ENCODE data around the gene MYO1G.

Gene MYO1G

DNA sequence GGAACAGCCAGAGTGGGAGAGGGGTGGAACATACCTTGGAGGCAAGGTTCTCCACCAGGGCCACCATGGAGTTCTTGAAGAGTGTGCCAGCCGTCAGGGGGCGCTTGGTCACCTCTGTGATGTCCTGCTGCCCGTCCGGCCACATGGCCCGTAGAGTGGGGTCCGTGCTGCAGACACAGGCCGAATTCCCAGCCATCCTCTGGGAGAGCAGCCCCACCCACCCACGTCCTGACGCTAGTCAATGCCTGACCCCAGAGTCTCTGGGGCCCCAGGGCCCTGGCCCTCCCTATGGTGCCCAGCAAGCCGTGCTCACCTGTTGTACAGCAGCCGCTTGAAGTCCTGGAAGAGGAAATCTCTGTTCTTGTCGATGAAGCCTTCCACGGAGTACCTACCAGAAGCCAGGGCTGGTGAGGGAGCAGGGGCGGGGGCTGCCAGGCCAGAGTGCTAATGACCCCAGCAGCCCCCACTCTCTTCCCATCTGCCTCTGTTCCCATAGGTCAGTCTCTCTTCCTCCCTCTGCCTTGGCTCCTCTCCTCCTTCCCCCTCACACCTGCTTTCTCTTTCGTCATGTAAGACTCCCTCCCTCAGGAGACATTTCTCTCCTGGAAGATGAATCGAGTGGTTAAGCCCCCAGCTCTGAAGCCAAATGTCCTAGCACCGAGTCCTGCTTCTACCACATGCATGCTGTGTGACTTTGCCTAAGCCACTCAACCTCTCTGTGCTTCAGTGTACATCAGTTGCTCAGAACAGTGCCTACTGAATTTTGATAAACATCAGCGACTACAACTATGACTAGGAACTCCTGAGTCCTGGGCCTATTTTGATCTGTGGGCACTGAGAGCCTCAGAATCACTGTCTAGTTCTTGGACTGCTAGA is 11.0 kb downstream of the MYO1G start:
- no peak for DNase-seq (ENCODE audit: low read depth in 2 of 2)

DNA sequence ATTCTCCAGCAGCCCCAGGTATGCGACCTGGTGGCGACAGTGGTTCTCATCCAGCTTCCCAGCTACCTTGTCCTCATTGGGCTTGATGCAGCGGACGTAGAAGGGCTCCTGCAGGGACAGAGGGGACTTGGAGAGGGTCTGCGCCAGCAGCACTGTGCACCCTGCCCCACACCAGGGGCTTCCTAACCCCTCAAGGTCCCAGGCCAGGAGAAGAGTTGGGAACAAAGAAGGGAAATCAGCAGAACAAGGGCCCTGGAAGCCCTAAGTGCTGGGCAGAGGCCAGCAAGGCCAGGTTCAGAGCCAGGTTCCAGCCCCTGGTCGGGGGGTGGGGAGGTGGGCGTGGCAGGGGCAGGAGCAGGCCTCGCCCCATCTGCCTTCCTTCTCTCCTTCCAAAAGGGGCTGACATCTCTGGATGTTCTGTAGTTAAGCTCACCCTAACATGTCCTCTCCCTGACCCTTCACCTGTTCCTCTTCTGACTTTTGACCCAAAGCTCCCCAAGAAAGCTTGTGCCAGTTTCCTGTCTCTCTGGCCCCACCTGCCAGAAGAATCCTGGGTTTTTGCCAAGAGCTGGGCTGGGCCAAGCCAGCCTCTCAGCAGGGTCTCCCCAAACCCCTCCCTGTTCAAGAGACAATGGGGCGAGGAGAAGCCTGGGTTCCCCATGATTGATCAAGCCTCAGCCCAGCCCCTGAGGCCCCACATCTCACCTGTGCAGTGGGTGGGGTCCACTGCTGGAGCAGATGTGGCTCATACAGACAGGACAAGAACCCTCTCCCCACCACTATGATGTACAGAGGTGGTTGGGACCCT is 11.9 kb downstream of the MYO1G start:
- DNase-seq (ENCODE audit: low read depth in 2 of 2), result no peak

DNA sequence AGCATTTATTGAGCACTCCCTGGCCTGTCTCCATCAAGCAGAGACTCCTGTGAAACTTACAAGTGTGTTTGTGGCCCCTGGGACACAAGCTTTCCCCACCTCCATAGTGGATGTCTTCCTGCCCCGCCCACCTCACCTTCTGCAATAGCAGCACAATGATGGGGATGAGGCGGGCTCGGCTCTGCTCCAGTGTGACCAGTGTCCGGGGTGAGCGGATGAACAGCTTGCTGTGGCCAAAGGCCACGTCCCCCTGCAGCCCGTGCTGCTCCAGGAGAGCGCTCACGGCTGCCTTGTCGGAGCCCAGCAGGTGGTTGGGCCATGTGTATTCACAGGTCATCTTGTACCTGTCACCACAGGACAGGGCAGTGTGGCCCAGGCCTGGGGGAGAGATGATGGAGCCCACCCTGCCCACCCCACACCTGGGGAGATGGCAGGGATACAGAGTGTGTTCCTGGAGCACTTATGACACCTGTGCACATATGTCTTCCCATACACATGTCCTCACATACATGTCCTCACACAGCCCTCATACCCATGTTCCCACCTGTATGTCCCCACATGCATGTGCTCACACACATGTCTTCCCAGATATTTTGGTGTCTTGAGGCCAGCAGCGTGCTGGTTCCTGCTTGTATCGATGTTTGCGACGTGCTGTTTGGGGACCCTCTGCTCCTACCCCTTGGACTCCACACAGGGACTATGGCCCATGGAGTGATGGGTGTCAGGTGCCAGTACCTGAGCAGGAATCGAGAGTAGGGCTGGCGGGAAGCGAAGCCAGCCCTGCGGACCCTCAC is 12.7 kb downstream of the MYO1G start:
- no peak for DNase-seq (ENCODE audit: low read depth in 2 of 2)

DNA sequence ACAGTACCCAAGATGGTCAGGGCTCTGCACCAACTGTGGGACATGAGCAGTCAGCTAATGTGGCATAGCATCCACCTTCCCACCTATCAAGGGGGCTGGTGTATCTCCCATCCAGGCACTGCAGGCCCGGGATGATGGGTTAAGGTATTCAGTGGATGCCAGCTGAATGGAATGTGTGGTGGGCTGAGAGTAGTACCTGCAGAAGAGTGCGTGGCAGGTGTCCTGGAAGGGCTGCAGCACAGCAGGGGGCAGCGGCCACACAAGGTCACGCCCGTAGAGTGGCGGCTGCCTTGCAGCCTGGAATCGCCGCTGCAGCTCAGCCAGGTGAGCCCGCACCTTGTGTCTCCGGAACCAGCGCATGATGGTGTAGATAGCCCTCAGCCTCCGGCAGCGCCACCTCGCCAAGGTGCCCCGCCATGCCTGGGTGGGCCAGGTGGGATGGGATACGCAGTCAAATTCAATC is 13.3 kb downstream of the MYO1G start:
- no peak for DNase-seq (ENCODE audit: low read depth in 2 of 2)

DNA sequence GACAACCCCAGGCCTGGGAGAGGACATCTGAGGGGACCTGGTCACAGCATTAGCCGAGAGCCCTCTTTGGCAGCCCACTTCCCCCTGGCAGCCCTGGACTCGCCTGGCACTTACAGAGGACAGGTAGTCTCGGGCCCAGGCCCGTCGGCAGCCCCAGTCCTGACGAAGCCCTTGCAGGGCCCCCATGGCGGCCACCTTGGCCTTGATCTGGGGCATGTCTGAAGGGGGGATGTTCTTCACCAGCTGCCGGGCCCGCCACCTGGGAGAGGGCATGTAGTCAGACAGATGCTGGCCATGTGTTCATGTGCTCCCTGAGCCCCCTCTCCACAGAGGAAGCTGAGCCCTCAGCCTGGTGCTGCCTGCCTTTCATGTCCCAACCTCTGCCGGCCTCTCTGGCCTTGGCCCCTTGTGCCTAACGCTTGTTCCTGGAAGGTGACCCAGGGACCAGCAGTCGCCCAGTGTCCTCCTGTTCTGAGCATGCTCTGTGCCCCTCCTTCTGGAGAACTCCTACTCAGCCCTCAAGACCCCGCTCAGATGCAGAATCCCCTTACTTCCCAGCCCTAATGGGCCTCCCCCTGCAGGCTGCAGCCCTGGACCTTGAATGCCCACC is 13.9 kb downstream of the MYO1G start:
- DNase-seq (ENCODE audit: low read depth in 2 of 2), result no peak

GRCh38 chr7:44964384-44964830 is 14.4 kb downstream of the MYO1G start:
- DNase-seq (ENCODE audit: low read depth in 2 of 2), result no peak

DNA sequence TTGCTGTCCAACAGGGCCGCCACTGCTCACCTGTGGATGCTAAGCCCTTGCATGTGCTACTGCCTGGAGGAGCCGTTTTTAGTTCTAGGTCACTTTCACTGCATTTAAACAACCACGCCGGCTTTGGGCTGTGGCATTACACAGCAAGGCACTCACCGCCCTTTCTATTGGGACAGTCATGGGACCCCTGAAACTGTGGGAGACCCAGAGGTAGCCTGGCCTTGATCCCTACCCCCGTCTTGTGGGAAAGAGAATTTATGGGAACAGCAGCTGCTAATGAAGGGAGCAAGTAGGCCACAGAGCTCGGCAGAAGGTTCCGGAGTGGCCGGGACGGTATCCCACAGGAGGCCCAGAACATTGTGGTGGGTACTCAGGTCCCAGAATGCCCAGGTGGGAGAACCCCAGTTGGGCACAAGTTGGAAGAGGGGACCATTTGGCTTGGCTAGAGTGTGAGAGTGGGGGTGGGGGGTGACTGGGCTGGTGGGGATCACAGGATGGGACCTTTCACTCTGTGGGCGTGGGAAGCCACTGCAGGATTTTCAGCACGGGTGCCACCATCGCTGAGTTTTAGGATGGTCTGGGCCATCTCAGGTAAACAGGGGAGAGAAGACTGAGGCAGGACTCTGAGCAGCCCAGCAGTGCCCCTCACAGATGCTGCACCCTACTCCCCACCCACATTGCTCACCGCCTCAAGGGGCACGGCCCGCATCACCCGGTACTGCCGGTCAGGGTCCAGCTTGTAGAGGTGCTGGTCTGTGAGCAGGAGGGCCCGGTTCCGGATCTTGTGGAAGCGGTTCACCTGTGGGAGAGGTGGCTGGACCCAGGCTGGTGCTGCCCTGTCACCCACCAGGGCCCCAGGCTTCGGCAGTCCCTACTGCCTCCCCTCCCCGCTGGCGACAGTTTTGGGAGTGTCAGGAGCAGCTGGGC is 15.2 kb downstream of the MYO1G start:
- DNase-seq (ENCODE audit: low read depth in 2 of 2), result no peak

DNA sequence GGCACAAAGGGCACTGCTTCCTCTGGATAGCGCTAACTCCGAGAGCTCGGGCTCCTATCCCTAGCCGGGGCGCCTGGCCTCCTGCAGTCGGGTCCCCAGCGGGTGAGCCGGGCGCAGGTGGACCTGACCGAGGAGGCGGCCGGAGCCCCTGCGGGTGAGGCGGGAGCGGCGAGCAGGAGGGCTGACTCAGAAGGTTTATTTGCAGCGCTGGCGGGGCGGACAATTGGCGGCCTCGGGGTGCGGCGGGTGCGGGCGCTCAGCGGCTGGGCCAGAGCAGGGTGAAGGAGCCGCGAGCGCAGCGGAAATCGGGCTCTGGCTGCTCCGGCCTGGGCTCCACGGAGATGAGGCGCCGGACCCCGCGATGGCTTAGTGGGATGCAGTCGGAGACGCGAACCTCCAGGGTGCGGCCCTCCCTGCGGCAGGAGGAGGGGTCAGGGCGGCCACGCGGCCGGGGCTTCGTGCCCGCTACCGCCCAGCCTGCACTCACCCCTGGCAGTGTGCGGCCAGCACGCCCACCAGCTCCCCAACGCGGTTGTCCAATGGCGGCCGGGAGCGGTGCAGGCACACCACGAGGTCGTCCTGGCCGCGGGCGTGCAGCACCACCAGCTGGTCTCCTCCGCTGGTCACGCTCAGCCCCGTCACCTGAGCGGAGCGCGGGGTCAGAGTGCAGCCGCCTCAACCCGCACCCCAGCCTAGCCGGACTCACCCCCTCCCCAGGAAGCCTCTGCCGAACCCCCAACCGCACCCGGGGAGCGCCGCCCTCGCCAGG is 16.1 kb downstream of the MYO1G start:
- DNase-seq (ENCODE audit: low read depth in 2 of 2), result no peak

DNA sequence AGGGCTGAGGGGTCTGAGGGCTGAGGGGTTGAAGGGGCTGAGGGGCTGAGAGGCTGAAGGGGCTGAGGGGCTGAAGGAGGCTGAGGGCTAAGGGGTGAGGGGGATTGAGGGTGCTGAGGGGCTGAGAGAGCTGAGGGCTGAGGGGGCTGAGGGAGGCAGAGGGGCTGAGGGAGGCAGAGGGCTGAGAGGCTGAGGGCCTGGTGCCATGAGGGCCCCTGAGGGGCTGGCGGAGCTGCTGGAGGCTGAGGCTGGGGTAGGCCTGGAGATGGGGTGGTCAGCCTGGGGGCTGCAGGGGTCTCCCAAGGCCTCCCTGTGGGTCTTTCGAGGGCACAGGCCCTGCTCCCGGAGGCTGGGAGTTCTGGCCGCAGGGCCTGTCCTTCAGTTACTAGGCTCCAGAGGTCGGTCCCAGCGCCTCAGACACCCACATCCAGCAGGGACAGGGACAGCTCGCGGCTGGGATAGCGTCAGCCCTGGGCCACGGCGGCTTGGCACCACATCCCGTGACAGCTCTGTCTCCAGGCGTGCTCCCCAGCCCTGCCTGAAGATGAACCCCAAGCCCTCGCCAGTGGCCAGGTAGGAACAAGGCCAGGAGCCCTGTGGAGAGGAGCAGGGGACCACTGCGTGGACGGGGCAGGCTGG is 16.9 kb downstream of the MYO1G start:
- no peak for DNase-seq (ENCODE audit: low read depth in 2 of 2)

GRCh38 chr7:44960011-44960580 is 18.7 kb downstream of the MYO1G start:
- no peak for DNase-seq (ENCODE audit: low read depth in 2 of 2)

GRCh38 chr7:44959433-44959951 is 19.3 kb downstream of the MYO1G start:
- DNase-seq (ENCODE audit: low read depth in 2 of 2), result no peak

DNA sequence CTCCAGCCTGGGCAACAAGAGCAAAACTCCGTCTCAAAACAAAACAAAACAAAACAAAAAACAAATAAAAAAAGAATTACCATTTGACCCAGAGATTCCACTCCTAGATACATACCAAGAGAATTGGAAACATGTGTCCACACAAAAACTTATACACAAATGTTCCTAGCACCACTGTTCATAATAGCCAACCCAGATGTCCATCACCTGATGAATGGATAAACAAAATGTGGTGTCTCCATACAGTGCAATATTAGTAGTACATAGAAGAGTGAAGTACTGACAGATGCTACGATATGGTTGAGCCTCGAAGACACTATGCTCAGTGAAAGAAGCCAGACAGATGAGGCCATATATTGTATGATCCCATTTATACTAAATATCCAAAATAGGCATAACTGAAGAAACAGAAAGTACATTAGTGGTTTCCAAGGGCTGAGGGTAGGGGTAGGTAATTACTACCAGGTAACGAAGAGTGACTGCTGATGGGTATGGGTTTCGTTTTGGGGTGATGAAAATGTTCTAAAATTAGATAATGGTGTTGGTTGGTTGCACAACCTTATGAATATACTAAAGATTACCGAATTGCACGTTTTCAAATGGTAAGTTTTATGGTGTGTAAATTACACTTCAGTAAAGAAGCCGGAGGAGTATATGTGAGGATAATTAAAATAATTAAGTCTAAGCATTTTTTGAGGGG is 20.0 kb downstream of the MYO1G start:
- DNase-seq (ENCODE audit: low read depth in 2 of 2), result no peak

- DNase-seq (ENCODE audit: low read depth in 2 of 2), result no peak
Observed at GRCh38 chr7:44956157-44956766, 22.6 kb downstream of the MYO1G start.

DNA sequence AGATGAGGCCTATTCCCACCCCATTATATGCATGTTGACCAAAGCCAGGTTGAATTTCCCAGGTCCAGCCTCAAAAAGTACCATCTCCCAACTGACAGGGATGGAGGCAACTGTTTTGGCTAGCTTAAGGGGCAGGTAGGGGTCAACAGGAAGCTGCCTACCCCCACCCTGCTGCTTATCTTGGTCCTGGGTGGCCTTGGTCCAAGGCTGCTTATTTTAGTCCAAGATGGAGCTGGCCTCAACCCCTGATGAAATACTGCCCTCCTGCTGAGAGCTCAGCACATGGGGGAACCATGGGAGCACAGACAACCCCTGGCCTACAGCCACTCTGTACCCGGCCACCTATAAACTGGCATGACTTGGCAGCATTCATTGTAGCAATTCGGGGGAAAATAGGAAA is 23.1 kb downstream of the MYO1G start:
- DNase-seq (ENCODE audit: low read depth in 2 of 2), result no peak

DNA sequence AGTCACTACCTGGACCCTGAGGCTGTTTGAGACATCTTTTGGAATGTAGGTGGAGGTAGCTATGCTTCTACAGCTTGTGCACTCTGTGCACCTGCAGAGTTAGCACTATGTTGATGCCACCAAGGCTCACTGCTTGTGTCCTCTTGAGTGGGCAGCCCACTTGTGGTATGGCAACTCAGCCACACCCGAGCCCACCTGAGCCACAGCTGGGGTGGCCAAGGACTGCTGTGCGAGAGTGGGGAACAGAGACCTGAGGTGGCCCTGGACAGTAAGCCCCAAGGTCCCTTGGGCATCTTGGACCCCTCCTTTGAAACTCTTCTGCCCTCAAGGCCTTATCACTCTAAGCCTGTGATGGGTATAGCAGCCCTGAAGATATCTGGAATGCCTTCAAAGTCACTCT is 25.7 kb downstream of the MYO1G start:
- no peak for DNase-seq (ENCODE audit: low read depth in 2 of 2)

- DNase-seq (ENCODE audit: low read depth in 2 of 2), result no peak
Observed at GRCh38 chr7:44949303-44949702, 29.5 kb downstream of the MYO1G start.

GRCh38 chr7:44945479-44945878 is 33.3 kb downstream of the MYO1G start:
- DNase-seq (ENCODE audit: low read depth in 2 of 2), result no peak

DNA sequence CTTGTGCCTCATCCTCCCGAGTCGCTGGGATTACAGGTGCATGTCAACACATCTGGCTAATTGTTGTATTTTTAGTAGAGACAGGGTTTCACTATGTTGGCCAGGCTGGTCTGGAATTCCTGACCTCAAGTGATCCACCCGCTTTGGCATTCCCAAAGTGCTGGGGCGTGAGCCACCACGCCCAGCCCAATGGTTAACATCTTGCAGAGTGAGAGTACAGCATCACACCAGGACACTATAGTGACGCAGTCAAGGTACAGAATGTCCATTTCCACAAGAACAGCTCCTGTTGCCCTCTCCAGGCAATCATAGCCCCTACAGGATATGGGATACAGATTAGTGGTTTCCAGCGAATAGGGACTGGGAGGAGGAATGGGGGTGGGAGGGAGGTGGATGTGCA is 34.0 kb downstream of the MYO1G start:
- no peak for DNase-seq (ENCODE audit: low read depth in 2 of 2)

Data from stimulated activated CD8-positive, alpha-beta memory T cell treated with anti-CD3 and anti-CD28 coated beads, Interleukin-7, amount 100 ng/mL, for 1 hour (primary cell).